Embryonic facial prominence (tissue), 1 donor: ENCODE data around the gene UPB1.
A peak's percentile ranks its signal among the peaks of the same experiment; 100 is the strongest.
"Not testable (repeated sequence)": the region's sequence is repeated elsewhere in the genome, so short reads cannot be mapped to it uniquely, and the experiment has no call there.

Experiments
- DNase-seq: peaks from one replicate; pipeline ENCODE4 v3.0.0-alpha.2; 2016; ENCODE audit errors: extremely low spot score

UPB1 gene

DNA sequence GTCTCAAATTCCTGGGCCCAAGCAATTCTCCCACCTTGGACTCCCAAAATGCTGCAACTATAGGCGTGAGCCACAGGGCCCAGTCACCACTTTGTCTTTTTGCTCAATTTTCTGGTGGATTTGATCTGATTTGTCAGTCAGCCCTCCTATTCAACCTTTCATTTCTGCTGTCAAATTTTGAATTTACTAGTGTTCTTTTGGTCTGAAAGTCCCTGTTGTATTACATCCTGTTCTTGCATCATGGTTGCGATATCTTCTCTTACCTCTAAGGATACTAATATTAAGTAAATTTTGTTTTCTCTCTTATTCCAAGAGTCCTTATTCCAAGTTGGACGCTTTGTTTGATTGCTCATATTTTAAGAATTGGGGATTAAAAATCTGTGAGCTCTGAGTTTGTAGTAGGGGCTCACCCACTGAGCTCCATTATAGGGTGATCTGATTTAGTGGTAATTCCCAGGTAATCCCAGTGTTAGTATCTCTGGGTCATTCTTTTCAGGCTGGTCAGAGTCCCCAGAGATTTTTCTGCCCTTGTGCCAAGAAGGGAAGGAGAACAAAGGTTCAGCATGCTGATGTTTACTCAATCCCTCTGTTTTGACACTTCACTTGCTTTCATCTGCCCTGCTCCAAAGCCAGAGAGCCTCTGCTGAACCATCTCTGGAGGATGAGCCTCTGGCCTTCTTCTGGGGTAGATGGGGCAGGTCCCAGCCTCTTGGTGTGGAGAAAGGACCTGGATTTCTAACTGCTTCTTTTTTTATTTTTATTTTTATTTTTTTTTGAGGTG, 10.0 kb downstream of the UPB1 start:
- no peak for DNase-seq

DNA sequence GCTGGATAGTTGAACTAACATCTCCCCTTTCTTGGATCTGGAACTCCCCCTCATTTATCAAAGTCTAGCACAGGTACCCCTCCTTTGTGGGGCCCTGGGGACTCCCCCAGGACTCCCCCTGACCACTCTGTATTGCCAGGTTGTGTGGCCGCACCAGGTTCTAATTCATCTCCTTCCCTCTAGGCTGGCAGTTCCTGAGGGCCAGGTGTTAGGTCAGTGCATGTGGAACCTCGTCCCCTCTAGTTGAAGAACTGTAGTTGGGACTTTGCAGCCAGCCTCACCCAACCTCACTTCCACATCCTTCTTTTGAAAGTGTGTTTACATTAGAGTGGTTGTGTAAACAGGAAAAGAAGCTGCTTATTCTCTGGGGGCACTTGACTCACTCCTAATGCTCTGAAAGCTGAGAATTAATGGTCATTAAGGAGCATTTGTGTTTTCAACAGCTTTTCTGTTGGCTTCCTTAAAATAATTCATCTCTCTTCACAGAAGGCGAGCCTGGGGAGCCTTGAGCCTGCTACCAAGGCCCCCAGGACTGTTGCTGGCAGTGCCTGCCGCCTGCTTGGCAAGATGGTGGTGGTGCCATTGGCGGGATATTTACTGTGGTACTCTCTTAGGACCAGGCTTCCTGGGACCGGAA, 11.8 kb downstream of the UPB1 start:
- DNase-seq: no peak

DNA sequence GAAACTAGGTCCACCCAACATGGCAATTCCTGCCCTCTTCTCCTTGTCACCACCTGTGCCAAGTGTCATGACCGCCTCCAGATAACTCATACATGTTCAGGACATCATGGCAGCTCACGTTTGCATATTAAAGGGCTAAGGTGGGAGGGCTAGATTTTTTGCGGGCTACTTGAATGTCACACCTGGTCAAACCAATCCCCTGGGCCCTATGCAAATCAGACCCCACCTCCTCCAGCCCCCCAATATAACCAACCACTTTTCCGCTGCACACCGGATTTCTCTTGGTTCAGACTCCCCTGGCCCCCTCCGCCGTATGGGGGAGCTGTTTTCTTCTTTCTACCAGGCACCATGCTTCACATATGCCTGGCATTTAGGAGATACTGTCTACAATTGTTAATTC, 12.6 kb downstream of the UPB1 start:
- no peak for DNase-seq

DNA sequence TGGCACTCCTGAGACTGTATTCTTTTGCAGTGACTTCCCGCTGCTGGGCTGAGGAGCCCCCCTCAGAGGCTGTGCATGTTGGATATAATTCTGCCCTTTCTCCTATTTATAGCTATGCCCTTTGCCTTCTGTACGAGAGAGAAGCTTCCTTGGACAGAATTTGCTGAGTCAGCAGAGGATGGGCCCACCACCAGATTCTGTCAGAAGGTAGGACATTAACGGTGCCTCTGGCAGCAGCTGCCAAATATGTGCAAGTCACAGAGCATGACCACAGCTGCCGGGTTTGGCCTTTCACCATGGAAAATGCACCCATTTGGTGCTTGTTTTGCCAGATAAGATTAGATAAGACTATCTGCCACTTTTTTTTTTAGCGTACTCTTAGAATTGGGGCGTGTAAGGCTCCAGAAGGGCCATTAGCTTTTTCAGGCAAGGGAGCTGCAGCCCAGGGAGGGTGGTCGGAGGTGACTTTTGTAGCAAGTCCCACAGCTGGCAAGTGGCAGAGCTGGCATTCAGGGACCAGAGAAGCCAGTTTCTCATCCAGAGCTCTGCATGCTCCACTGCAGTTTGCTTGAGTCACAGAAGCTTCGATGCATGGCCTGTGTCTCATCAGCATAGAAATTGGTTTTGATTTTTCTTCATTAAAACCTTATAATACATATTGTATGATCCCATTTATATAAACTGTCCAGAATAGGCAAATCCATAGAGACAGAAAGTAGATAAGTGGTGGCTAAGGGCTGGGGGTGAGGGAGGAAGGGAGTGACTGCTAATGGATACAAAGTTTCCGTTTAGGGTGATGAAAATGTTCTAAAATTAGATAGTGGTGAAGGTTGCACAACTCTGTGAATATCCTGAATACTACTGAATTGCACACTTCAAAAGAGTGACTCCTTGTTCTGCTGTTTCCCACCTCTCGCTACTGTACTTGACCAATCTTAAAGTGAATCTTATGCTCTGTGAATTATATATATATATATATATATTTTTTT, 15.8 kb downstream of the UPB1 start:
- DNase-seq: no peak

DNA sequence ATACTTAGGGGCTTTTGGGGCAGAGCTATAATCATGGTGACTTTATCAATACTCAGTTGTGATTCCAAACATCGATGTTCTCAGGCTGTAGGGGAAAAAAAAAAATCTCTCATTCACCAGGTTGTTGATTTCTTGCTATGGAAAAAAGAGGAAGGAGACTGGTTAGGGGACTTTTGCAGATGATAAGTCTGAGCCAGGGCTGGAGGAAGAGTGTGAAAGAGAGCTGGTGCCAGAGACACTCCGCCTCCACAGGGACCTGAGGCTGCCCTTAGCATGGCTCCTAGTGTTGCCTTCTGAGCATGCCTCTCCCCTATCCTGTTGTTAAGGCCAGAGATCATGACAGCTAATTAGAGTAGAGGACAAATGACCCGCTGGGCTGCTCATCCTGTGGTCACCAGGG, 16.9 kb downstream of the UPB1 start:
- DNase-seq: no peak

DNA sequence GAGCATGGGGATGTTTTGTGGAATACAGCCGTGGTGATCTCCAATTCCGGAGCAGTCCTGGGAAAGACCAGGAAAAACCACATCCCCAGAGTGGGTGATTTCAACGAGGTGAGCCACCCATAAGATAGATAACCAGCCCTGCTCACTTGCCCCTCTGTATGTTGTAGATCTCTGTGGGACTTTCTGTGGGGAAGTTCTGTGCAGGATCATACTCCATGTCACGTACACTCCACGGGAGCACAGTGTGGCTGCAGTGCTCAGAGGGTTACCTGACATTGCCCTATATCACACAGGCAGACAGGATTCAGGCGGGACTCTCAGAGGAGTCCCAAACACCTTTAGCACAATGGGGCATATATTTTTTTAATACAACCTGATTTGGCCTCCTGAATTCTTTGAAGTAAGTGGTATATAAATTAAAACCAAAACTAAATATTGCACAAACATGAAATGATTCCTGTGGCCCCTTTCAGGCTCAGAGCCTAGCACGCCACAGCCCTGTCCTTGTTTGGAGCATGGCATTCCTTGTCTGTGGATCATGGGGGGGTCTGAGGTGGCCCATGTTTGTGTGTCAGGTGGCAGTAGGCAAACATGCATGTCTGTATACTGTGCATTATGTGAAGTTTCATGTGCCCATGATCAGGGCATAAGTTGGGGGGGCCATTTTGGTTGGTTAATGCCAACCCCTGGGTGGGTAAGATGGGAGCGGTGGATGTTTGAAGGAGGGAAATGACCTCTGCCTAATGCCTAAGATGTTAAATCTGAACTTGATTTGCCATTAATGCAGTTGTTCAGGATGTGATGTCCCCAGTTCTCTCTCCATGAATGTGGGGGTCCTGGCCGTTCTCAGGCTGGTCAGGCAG, 18.5 kb downstream of the UPB1 start:
- no peak for DNase-seq

DNA sequence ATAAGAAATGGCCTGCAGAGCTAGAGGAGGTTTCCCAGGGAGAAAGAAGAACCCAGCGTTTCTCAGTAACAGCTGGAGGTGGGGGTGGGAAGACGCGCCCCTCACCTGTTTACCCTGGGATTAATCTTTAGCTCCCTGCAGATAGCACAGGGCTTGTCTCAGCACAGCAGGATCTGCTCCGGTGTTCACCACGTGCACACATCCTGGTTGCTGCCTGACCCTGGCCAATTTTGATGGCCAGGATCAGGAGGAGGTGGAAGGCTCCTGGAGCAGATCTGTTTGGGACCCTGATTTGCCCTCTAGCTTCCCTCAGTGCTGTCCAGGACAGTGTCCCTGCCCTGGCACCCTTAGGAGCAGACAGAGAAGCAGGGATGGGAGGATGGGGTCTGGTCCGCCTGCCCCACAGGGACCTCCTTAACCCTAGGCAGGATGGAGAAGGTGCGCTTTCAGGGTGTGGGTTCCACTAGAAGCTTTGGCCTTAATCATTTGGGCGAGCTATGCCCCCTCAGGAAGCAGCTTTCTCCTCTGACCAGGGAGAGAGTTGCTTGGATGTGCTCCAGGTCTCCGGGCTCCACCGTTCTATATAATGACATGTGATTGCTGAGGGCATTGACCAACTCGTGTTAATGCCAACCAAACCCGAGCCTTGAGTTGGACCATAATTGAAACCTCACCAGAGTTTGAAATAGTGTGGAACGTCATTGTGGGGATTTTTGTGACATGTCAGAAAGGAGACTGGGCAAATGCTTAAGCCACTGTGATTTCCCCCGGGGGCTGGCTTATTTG, 19.3 kb downstream of the UPB1 start:
- no peak for DNase-seq

DNA sequence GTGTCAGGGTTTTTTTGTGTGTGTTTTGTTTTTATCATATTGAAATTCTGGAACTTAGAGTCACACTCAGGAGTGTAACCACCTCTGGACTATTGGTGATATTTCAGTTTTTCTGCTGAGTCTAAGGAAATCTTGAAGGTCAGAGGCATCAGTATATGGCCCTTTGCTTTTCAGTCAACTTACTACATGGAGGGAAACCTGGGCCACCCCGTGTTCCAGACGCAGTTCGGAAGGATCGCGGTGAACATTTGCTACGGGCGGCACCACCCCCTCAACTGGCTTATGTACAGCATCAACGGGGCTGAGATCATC, 19.9 kb downstream of the UPB1 start:
- no peak for DNase-seq

DNA sequence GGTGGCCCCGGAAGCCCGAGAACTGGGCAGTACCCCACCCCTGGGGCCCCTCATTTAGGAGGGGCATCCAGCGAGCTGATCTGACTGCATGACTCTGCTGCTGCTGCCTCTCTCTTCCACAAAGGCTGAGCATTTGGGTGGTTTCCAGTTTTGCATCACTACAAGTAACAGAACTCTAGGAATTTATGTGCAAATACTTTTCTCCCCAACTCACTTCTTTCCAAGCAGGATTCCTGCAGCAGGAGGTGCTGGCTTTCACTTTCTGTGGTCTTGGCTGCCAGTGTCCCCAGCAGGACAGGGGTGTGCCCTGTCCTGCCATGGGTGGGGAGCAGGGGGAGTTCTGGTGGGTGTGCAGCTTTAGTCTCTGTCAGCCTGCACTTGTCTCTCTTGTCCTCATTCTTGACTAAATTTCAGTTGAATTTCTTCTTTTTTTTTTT, 21.2 kb downstream of the UPB1 start:
- DNase-seq: peak; percentile 29

DNA sequence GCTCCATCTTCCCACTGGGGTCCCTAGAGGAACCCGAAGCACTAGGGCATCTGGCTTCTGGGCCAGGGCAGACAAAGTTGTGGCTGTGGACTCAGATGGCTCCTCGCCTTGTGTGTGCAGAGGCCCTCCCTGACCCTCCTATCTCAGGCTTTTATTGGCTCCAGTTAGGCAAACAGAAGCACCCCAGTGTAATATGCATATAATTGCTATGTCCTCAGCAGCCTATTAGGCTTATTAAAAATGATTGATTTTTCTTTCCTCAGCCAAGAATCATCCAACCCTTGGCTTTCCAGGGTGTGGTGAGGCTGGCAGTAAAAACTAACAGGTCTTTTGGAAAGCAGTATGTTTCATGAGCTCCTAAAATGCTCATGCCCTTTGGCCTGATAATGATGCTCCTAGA, 22.3 kb downstream of the UPB1 start:
- no peak for DNase-seq

DNA sequence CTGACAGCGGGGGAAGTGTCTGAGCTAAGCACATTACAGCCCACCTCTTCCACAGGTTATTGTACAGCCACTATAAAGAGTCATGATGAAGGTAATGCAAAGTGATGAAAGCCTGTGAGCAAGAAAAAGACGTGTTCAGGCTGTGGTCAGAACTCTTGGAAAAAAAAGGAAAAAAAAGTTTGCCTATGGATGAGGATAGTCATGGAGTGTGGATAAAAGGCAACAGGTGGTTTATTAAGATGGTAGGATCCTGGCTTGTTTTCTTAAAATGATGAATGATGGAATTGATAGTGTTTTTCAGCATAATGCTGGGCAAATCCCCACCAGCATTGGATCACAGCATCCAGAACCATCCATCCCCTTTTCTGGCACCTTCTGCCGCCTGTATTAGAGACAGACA, 23.1 kb downstream of the UPB1 start:
- no peak for DNase-seq

DNA sequence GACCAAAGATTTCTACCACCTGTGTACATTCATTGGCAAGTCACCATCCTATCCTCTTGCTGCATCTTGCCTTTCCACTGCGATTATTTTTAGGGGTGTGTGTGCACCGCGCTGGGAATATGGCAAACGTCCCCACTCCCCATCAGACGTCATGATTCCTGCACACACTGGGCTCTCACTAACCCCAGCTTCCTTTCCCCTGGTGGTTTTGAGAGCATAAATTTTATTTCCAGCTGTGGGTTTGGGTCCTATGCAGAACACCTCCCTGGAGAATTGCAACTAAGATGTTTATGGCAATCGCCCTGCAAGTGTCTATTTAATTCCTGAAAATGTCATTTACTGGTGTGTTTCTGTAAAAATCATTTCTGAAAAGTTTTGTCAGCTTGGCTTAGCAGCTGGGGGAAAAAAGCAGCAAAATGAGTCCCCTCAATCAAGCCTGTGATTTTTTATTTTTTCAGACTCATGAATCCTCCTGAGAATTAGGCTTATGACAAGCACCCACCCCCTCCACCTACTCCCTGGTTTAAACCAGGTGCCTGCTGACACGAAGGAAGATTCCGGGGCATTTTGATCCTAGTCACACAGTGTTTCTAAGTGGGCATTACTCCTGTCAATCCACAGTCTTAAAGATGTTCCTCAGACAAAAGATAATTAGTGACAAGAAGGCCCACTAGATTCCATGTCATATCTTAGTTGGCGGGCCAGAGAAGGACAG, 23.8 kb downstream of the UPB1 start:
- DNase-seq: no peak

DNA sequence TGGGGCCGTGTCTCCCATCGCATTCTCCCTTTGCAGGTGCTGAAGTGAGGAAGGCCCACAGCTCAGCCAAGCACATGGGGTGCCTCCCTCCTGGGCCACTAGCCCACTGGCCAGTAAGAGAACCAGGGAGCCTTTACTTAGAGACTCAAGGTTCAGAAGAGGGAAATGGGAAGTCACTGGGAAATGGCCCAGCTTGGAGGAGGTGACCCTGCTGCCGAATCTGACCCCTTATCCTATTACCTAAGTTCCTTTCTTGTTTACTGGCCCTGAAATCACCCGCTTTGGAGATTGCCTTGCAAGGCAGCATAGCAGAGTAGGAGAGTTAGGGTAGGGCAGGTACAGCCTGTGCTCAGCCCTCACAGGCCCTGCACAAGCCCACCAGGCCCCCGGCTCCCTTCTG, 24.4 kb downstream of the UPB1 start:
- no peak for DNase-seq

DNA sequence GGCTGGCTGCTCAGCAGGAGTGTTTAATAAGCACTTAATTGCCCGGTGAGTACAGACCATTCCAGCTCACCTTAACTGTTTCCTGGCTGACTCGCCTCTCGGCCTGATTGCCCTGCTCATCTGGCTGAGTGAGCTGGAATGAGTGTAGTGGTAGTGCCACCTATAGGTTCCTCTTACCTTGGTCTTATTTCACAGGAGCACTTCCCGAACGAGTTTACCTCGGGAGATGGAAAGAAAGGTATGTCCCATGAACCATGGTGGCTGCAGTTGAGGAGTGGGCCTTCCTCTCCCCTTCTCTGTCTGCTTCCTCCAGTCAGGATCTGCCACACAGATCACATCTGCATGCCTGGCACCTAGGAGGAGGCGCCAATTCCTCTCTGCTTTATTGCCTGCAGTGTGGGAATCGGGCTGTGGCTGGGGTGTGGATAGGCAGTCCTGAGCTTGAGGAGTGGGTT, 26.7 kb downstream of the UPB1 start:
- DNase-seq: peak; percentile 7

DNA sequence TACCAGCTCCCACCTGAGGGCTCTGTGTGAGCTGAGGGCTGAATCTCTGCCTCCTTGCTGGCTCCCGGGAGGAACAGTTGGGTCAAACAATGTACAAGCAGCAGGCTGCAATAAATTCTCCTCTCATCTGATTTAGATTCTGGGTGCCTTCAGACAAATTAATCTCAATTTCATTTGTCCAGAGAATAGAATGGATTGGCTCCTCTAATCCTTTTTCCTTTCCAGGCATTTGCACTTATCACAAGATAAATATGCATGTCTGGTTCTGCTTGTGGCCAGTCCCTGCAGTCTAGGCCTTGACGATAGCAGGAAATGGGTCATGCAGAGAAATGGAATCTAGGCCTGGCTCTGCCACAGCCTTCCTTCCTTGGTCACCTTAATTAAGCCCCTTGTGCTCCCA, 28.7 kb downstream of the UPB1 start:
- DNase-seq: no peak

DNA sequence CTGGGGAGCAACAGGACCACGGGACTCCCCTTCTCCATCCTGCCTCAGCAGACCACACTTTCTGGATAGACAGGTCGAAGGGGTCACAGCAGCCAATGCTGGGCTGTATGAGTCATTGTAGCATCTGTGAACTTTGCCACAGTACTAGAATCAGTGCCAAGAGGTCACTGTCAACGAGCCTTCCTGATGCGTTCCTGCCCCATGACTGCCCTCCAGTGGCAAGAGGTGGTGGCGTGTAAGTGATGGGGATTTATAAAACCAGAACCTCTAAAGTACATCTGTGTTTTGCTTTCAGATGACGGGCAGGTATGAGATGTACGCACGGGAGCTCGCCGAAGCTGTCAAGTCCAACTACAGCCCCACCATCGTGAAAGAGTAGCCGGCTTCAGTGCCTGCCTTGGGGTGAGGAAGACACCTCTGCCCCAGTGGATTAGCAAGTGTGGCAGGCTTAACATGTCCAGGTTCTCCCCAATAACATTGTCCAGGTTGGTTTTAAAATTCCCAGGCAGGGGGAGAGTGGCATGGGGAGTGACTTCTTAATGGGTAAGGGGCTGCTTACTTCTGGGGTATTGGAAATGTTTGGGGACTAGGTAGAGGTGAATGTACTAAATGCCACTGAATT, 30.4 kb downstream of the UPB1 start:
- DNase-seq: peak; percentile 14

DNA sequence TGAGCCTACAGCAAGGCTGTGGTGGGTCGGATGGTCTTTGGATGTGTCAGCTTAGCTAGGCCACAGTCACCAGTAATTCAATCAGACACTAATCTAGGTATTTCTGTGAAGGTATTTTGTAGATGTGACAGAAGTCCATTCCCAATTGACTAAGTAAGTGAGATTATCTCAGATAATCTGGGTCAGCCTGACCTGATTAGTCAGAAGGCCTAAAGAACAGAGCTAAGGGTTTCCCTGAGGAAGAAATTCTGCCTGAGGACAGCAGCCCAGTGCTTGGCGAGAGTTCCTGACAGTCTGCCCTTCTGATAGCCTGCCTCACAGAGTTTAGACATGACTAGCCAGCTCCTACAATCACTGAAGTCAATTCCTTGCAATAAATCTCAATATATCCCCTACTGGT, 31.1 kb downstream of the UPB1 start:
- no peak for DNase-seq

DNA sequence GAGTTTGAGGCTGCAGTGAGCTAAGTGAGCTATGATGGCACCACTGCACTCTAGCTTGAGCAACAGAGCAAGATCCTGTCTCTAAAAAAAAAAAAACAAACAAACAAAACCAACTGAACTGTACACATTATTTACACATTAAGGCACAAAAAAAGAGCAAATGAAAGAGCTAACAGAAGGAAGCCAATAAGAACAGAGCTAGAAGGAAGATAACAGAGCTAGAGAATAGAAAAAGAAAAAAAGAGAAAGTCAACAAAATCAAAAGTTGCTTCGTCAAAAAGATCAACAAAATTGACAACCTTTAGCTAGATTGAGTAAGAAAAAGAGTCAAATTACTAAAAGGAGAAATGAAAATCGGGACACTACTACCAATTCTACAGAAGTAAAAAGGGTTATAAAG, 34.8 kb downstream of the UPB1 start:
- DNase-seq: no peak

DNA sequence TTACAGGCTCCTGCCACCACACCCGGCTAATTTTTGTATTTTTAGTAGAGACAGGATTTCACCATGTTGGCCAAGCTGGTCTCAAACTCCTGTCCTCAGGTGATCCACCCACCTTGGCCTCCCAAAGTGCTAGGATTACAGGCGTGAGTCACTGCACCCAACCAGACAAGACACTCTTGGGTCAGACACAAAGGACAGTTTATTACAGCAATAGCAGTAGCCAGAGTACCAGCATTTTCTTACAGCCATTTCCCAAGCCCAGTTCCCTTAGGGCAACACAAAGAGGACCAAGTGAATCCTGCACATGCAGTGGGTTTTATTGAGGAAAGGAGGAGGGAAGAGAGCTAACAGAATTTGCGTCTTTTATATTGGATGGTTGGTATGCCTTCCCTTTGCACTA, 35.8 kb downstream of the UPB1 start:
- DNase-seq: not testable (repeated sequence)

DNA sequence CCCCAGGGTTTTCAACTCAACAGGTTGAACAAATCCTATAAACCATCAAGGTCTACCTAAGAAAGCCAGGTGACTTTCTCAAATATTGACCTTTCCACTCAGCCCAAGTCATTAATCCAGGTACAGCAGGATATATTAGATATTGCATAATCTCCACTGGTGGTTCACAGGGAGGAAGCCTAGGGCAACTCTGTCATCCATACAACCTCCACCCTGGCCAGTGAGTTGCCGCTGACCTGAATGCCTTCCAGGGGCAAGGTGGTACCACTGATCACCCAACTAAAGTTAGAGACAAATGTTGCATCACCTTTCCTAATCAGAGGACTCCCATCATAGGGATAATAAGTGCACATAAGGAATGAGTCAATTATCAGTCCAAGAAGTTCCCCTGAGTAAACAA, 36.9 kb downstream of the UPB1 start:
- no peak for DNase-seq
